Mammary epithelial cell (primary cell): ENCODE results near the gene ZNF695.

Experiments
- EZH2 ChIP-seq: IDR thresholded peaks from 2 replicates; pipeline ENCODE4 v1.6.1; 2012; ENCODE audit warnings: low read length, inconsistent platforms, borderline replicate concordance
- TF ChIP-seq, protein P1 (sequence below), 2 donors: IDR thresholded peaks in 1 of 2; conservative IDR thresholded peaks in 1 of 2; 2 replicates each; pipeline ENCODE4 v1.5.1; 2011 to 2012; ENCODE audit warnings: inconsistent platforms in 2 of 2, low read length in 2 of 2, mild to moderate bottlenecking in 2 of 2, control low read depth in 1 of 2, low read depth in 1 of 2; ENCODE audit not compliant: insufficient read depth in 1 of 2; ENCODE audit errors: extremely low read depth in 1 of 2

DNA sequence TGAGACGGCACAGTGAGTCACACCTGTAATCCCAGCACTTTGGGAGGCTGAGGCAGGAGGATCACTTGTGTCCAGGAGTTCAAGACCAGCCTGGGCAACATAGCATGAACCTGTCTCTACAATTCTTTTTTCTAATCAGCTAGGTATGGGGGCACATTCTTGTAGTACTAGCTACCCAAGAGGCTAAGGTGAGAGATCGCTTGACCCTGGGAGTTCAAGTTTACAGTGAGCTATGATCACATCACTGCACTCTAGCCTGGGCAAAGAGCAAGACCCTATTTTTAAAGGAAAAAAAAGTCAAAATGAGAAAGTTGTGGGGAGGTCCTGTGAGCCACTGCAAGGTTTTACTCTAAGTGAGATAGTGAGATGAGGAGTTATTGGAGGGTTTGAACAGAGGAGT lies 41.4 kb downstream of the ZNF695 start:
- TF ChIP-seq, protein P1, sequence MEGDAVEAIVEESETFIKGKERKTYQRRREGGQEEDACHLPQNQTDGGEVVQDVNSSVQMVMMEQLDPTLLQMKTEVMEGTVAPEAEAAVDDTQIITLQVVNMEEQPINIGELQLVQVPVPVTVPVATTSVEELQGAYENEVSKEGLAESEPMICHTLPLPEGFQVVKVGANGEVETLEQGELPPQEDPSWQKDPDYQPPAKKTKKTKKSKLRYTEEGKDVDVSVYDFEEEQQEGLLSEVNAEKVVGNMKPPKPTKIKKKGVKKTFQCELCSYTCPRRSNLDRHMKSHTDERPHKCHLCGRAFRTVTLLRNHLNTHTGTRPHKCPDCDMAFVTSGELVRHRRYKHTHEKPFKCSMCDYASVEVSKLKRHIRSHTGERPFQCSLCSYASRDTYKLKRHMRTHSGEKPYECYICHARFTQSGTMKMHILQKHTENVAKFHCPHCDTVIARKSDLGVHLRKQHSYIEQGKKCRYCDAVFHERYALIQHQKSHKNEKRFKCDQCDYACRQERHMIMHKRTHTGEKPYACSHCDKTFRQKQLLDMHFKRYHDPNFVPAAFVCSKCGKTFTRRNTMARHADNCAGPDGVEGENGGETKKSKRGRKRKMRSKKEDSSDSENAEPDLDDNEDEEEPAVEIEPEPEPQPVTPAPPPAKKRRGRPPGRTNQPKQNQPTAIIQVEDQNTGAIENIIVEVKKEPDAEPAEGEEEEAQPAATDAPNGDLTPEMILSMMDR (conservative IDR thresholded peaks at IDR 0.05 in 1 of 2, IDR thresholded peaks at IDR 0.05 in 1 of 2; ENCODE audit: extremely low read depth in 1 of 2, insufficient read depth in 1 of 2, low read depth in 1 of 2, low read length in 2 of 2) = no peak
- no peak for TF ChIP-seq EZH2
